ENCODE data around the gene SPAG16. TPM values are rescaled to one million over a fixed set of nuclear protein-coding genes. Genes with fewer than 3 reads are reported as not detected.

The SPAG16 gene
- total and polyA plus RNA-seq, 2 donors (not counting 1 experiment from before 2014, with no cell fraction given): 3.4 to 8.6 TPM

DNA sequence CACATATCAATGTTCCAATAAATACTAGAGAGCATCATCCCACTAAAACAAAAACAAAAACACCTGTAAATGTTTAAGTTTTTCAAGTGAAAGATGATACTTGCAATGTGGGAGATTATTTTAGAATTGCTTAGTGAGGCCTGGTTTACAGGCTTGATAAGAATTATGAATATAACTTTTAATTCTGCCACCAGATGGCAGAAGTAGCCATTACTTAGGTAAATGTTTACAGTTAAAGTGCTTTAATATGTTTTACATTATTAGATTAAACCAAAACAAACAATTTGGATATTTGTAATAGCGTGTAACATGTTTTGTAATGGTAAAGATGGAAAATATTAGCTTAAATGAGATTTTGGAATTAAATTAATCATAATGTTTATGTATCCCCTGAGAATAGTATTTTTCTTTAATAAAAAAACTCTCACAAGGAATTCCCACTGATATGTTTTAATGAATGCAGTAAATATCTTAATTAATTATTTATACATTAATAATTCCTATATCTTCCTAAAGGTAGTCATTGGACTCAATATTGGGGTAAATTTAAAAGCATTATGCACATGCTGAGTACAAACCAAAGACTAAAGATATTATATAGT is 522.0 kb downstream of the SPAG16 start:
- no peaks in the 10 kb centered on the region for H3K9me3 ChIP-seq (ENCODE audit: control extremely low read depth in 1 of 3, control insufficient read depth in 2 of 3, insufficient read depth in 1 of 3, low read length in 2 of 3)
- H4K20me1 ChIP-seq (ENCODE audit: control insufficient read depth, insufficient read depth, low read length, poor library complexity, severe bottlenecking): no peaks in the 10 kb centered on the region
- no peaks in the 10 kb centered on the region for H3K27me3 Mint-ChIP-seq
- H3K4me2 ChIP-seq (replicated peaks; ENCODE audit: low read depth, low read length, poor library complexity, severe bottlenecking): no peak overlapping the region
- no peak overlapping the region for H3K4me3 ChIP-seq (ENCODE audit: control extremely low read depth in 1 of 5, extremely low read depth in 1 of 5, insufficient read depth in 1 of 5, low read depth in 2 of 5, low read length in 4 of 5)
- DNase-seq (peak; percentile 3), ATAC-seq (ENCODE audit: low read depth) (no peak)
- intact Hi-C loops (cut with micrococcal nuclease): loop anchor here (5.0 kb wide), 1 partner anchor 1466 kb away; no protein-coding TSS in a partner anchor
- H3K36me3 ChIP-seq (replicated peaks in 1 of 2; ENCODE audit: control extremely low read depth in 1 of 2, control insufficient read depth in 1 of 2, extremely low read depth in 1 of 2, insufficient read depth in 2 of 2, low read length in 1 of 2): no peaks in the 10 kb centered on the region
- no CpG with 5 or more reads among the region's 1 CpG for WGBS (ENCODE audit: insufficient coverage)
- H3K9ac ChIP-seq (ENCODE audit: low read length): no peak overlapping the region
- no peak overlapping the region for H3K4me3 Mint-ChIP-seq
- H3K9me3 Mint-ChIP-seq (ENCODE audit: insufficient read depth): no peaks in the 10 kb centered on the region
- no peak overlapping the region for H3K27ac Mint-ChIP-seq
- no peak for TF ChIP-seq EZH2 (IDR thresholded peaks at IDR 0.05; ENCODE audit: borderline replicate concordance, insufficient read depth, low read depth, low read length, poor library complexity, severe bottlenecking)
- TF ChIP-seq, protein P1, sequence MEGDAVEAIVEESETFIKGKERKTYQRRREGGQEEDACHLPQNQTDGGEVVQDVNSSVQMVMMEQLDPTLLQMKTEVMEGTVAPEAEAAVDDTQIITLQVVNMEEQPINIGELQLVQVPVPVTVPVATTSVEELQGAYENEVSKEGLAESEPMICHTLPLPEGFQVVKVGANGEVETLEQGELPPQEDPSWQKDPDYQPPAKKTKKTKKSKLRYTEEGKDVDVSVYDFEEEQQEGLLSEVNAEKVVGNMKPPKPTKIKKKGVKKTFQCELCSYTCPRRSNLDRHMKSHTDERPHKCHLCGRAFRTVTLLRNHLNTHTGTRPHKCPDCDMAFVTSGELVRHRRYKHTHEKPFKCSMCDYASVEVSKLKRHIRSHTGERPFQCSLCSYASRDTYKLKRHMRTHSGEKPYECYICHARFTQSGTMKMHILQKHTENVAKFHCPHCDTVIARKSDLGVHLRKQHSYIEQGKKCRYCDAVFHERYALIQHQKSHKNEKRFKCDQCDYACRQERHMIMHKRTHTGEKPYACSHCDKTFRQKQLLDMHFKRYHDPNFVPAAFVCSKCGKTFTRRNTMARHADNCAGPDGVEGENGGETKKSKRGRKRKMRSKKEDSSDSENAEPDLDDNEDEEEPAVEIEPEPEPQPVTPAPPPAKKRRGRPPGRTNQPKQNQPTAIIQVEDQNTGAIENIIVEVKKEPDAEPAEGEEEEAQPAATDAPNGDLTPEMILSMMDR (IDR thresholded peaks at IDR 0.05): peak; percentile 40
- no peaks in the 10 kb centered on the region for H3K27me3 ChIP-seq (replicated peaks in 1 of 4; ENCODE audit: control extremely low read depth in 1 of 4, control insufficient read depth in 3 of 4, insufficient read depth in 4 of 4, low read length in 3 of 4)
- no peaks in the 10 kb centered on the region for H3K79me2 ChIP-seq (ENCODE audit: control insufficient read depth, insufficient read depth, low read length)
- POLR2A ChIA-PET: no interaction called here
- CTCF ChIA-PET: interaction anchor here (1.0 kb wide), 1 partner anchor 1025 kb away, joined by 3 read pairs; no protein-coding TSS in a partner anchor
- no peaks in the 10 kb centered on the region for H3K4me1 ChIP-seq (ENCODE audit: control insufficient read depth in 2 of 2, insufficient read depth in 2 of 2, low read length in 2 of 2)
- no peak overlapping the region for H2AFZ ChIP-seq (ENCODE audit: insufficient read depth, low read depth, low read length, poor library complexity, severe bottlenecking)
- H3K27ac ChIP-seq (ENCODE audit: low read length in 2 of 2): no peak overlapping the region
- no peaks in the 10 kb centered on the region for H3K4me1 Mint-ChIP-seq

DNA sequence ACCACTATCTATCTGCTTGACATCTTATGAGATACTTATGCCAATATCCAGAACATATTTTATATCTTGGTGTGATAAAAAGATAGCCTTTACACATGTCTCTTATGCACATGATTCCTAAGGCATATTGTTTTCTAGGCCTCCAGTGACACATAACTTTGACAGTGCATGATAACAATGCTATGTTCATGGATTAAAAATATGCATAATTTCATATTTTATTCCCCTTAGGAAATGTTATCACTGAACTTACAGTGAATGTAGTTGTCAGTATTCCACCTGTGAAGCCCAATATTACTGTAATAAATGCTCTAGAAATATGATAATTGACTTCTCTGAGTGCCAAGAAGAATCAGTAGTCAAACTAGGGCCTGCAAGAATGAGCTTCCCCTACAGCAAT is 532.3 kb downstream of the SPAG16 start:
- Histone ChIP-seq H3K4me2 (replicated peaks; ENCODE audit: low read depth, low read length, poor library complexity, severe bottlenecking) (no peak overlapping the region), H3K9me3 (ENCODE audit: control extremely low read depth in 1 of 3, control insufficient read depth in 2 of 3, insufficient read depth in 1 of 3, low read length in 2 of 3) (no peaks in the 10 kb centered on the region), H3K4me3 (ENCODE audit: control extremely low read depth in 1 of 5, extremely low read depth in 1 of 5, insufficient read depth in 1 of 5, low read depth in 2 of 5, low read length in 4 of 5) (no peak overlapping the region), H3K27me3 (replicated peaks in 1 of 4; ENCODE audit: control extremely low read depth in 1 of 4, control insufficient read depth in 3 of 4, insufficient read depth in 4 of 4, low read length in 3 of 4) (no peaks in the 10 kb centered on the region), H3K79me2 (ENCODE audit: control insufficient read depth, insufficient read depth, low read length) (no peaks in the 10 kb centered on the region), H3K27ac (ENCODE audit: low read length in 2 of 2) (no peak overlapping the region), H3K36me3 (replicated peaks in 1 of 2; ENCODE audit: control extremely low read depth in 1 of 2, control insufficient read depth in 1 of 2, extremely low read depth in 1 of 2, insufficient read depth in 2 of 2, low read length in 1 of 2) (no peaks in the 10 kb centered on the region), H4K20me1 (ENCODE audit: control insufficient read depth, insufficient read depth, low read length, poor library complexity, severe bottlenecking) (no peaks in the 10 kb centered on the region), H3K9ac (ENCODE audit: low read length) (no peak overlapping the region), H2AFZ (ENCODE audit: insufficient read depth, low read depth, low read length, poor library complexity, severe bottlenecking) (no peak overlapping the region), H3K4me1 (ENCODE audit: control insufficient read depth in 2 of 2, insufficient read depth in 2 of 2, low read length in 2 of 2) (no peaks in the 10 kb centered on the region)
- H3K27me3 Mint-ChIP-seq: no peaks in the 10 kb centered on the region
- intact Hi-C loops (cut with micrococcal nuclease): no loop called here
- no peak overlapping the region for H3K4me3 Mint-ChIP-seq
- ATAC-seq (ENCODE audit: low read depth) (no peak), DNase-seq (no peak)
- no peaks in the 10 kb centered on the region for H3K4me1 Mint-ChIP-seq
- no peaks in the 10 kb centered on the region for H3K9me3 Mint-ChIP-seq (ENCODE audit: insufficient read depth)
- CTCF ChIA-PET: no interaction called here
- POLR2A ChIA-PET: no interaction called here
- no peak for TF ChIP-seq EZH2 (IDR thresholded peaks at IDR 0.05; ENCODE audit: borderline replicate concordance, insufficient read depth, low read depth, low read length, poor library complexity, severe bottlenecking)
- TF ChIP-seq, protein P1 (IDR thresholded peaks at IDR 0.05): no peak
- no peak overlapping the region for H3K27ac Mint-ChIP-seq

Measured in B cell (primary cell).